HL-60 (cell line): ENCODE results near the gene UBE2M.
A peak's percentile ranks its signal among the peaks of the same experiment; 100 is the strongest.

ENCODE experiments used
- DNase-seq, 2 experiments: peaks; one replicate each; pipeline ENCODE4 v3.0.0-alpha.2; 2010 to 2020; ENCODE audit warnings: low read depth in 1 of 2, low spot score in 1 of 2
- H3K27ac ChIP-seq: fragments of 250-450 bp; sonication (Bioruptor Pico); replicated peaks from 2 replicates; pipeline ENCODE4 v1.5.1; 2020; ENCODE audit warnings: mild to moderate bottlenecking, moderate library complexity
- H3K27me3 ChIP-seq: fragments of 250-450 bp; sonication (Bioruptor Pico); 2 replicates; pipeline ENCODE4 v1.5.1; 2021; ENCODE audit warnings: mild to moderate bottlenecking, moderate library complexity; ENCODE audit not compliant: insufficient read depth, poor library complexity, severe bottlenecking
- H3K4me3 ChIP-seq: replicated peaks from 2 replicates; pipeline ENCODE4 v1.5.1; 2011; ENCODE audit warnings: mild to moderate bottlenecking, control low read depth, low read length; ENCODE audit not compliant: insufficient read depth
- CTCF ChIP-seq: IDR thresholded peaks from one replicate; pipeline ENCODE4 v1.5.1; 2011; ENCODE audit warnings: low read length, control low read depth, inconsistent platforms; ENCODE audit not compliant: insufficient read depth
- GABPA ChIP-seq: IDR thresholded peaks from 2 replicates; pipeline ENCODE4 v1.6.1; 2012; ENCODE audit warnings: low read depth
- POLR2AphosphoS5 ChIP-seq: IDR thresholded peaks from 2 replicates; pipeline ENCODE4 v1.6.1; 2012; ENCODE audit warnings: low read depth
- REST ChIP-seq: IDR thresholded peaks from 2 replicates; pipeline ENCODE4 v1.6.1; 2012; ENCODE audit warnings: low read depth; ENCODE audit not compliant: insufficient replicate concordance
- SPI1 ChIP-seq: IDR thresholded peaks from 2 replicates; pipeline ENCODE4 v1.6.1; 2012; ENCODE audit warnings: low read depth, mild to moderate bottlenecking, borderline replicate concordance

The UBE2M gene

GRCh38 chr19:58514564-58515022, 43.8 kb downstream of the UBE2M start:
- Histone ChIP-seq H3K27me3 (no peaks in the 10 kb centered on the region), H3K4me3 (peak overlapping the region; percentile 65), H3K27ac (peak overlapping the region; percentile 72)
- TF ChIP-seq REST (no peak), CTCF (no peak)
- DNase-seq, result no peak

DNA sequence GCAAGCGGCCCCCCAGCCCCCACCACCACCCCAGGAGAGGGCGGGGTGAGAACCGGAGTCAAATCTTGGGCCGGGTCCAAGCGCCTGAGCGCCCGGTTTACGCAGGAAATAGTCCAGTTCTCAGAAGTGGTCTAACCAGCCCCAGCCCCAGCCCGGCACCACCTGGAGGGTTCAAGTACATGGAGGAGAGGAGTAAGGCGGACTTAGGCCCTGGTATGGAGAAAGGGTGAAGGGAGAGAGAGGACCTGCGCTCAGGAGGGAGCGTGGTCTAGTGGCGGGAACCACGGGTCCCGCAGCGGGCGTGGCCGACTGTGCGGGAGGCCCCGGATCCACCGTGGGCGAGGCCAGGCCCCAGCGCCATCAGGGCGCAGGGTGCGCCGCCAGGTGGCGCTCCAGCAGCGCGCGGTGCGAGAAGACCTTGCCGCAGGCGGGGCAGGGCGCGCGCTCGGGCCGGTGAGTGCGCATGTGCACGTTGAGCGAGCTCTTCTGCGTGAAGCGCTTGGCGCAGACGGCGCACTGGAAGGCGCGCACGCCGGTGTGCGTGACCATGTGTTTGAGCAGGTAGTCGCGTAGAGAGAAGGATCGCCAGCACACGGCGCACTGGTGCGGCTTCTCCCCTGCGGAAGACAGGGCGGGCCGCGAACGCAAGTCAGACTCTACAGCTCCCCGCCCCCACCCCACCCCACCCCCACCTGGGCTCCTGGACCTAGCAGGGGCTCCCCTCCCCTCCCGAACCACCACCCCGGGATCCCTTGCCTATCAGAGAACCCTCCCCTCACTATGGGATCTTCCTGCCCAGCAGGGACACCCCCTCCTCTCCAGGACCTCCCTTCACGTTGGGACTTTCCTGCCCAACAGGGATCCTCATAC, 44.5 kb downstream of the UBE2M start:
- no peak for TF ChIP-seq GABPA
- peak; percentile 81 for TF ChIP-seq CTCF
- peak; percentile 91 for TF ChIP-seq POLR2AphosphoS5
- TF ChIP-seq REST, result no peak
- TF ChIP-seq SPI1, result no peak
- H3K27me3 ChIP-seq, result no peaks in the 10 kb centered on the region
- peak overlapping the region; percentile 72 for H3K27ac ChIP-seq
- peak; percentile 94 to 99 for DNase-seq
- H3K4me3 ChIP-seq, result peak overlapping the region; percentile 65

DNA sequence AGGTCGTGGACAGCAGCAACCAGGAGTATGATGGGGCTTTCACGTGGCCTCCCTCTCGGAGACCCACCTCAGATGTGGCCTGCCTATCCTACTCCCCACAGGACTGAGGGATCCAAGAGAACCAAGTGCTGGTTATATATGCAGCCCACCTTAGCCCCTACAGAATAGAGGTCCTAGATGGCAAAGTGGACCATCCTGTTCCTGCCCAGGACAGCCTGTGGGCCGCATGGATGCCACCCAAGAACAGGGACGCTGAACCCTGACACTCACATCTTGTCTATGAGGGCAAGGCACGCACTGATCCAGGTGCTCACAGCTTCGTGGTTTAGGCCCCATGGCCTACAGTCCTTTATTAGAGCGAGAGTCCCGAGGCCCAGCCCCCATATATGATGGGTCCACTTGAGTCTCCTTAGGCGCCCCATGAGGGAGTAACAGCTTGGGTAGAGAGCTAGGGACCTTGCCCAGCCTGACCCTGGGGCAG, 45.2 kb downstream of the UBE2M start:
- peak overlapping the region; percentile 72 for H3K27ac ChIP-seq
- no peak for DNase-seq
- TF ChIP-seq GABPA, result no peak
- TF ChIP-seq POLR2AphosphoS5, result no peak
- TF ChIP-seq CTCF, result no peak
- TF ChIP-seq SPI1, result no peak
- TF ChIP-seq REST, result no peak
- H3K27me3 ChIP-seq, result no peaks in the 10 kb centered on the region
- H3K4me3 ChIP-seq, result no peak overlapping the region
